H9 (cell line): Measurements from ENCODE around the gene ASTL. TPM values are rescaled to one million over a fixed set of nuclear protein-coding genes. Genes with fewer than 3 reads are reported as not detected.

Experiments used
- DNase-seq: peaks from one replicate; pipeline ENCODE4 v3.0.0-alpha.2; 2017
- H2AFZ ChIP-seq: one replicate; pipeline ENCODE4 v1.6.1; 2013; ENCODE audit warnings: mild to moderate bottlenecking, low read length, control low read depth, moderate library complexity
- H2AK5ac ChIP-seq: 2 replicates; pipeline ENCODE4 v1.6.1; 2013; ENCODE audit warnings: low read length, control low read depth, mixed read lengths; ENCODE audit not compliant: insufficient read length
- H2BK120ac ChIP-seq: one replicate; pipeline ENCODE4 v1.6.1; 2013; ENCODE audit warnings: low read depth, mild to moderate bottlenecking, low read length, control low read depth, inconsistent platforms; ENCODE audit not compliant: poor library complexity, severe bottlenecking
- H2BK12ac ChIP-seq: 2 replicates; pipeline ENCODE4 v1.6.1; 2013; ENCODE audit warnings: low read length, control low read depth, mixed read lengths, low read depth; ENCODE audit not compliant: insufficient read length
- H2BK15ac ChIP-seq: 2 replicates; pipeline ENCODE4 v1.6.1; 2013; ENCODE audit warnings: low read depth, low read length, control low read depth
- H2BK20ac ChIP-seq: one replicate; pipeline ENCODE4 v1.6.1; 2013; ENCODE audit warnings: low read depth, mild to moderate bottlenecking, low read length, control low read depth, inconsistent platforms; ENCODE audit not compliant: poor library complexity, severe bottlenecking
- H2BK5ac ChIP-seq: 2 replicates; pipeline ENCODE4 v1.6.1; 2013; ENCODE audit warnings: low read length, control low read depth, mixed read lengths; ENCODE audit not compliant: insufficient read length
- H3K14ac ChIP-seq: 2 replicates; pipeline ENCODE4 v1.6.1; 2013; ENCODE audit warnings: low read length, control low read depth; ENCODE audit not compliant: insufficient read depth
- H3K18ac ChIP-seq: 2 replicates; pipeline ENCODE4 v1.6.1; 2013; ENCODE audit warnings: low read depth, mild to moderate bottlenecking, mixed read lengths, low read length, control low read depth; ENCODE audit not compliant: insufficient read length
- H3K23ac ChIP-seq: 2 replicates; pipeline ENCODE4 v1.6.1; 2013; ENCODE audit warnings: low read length, control low read depth, mixed read lengths, low read depth; ENCODE audit not compliant: insufficient read length
- H3K23me2 ChIP-seq: 2 replicates; pipeline ENCODE4 v1.6.1; 2013; ENCODE audit warnings: low read depth, mild to moderate bottlenecking, mixed read lengths, low read length, control low read depth; ENCODE audit not compliant: insufficient read length, poor library complexity, severe bottlenecking
- H3K27ac ChIP-seq: 2 replicates; pipeline ENCODE4 v1.5.1; 2013; ENCODE audit warnings: low read length, control low read depth, mixed read lengths, low read depth; ENCODE audit not compliant: insufficient read length
- H3K27me3 ChIP-seq: 2 replicates; pipeline ENCODE4 v1.6.1; 2013; ENCODE audit warnings: low read length, control low read depth, inconsistent platforms; ENCODE audit not compliant: insufficient read depth
- H3K4ac ChIP-seq: 2 replicates; pipeline ENCODE4 v1.6.1; 2013; ENCODE audit warnings: low read depth, mild to moderate bottlenecking, control low read depth, inconsistent platforms, low read length, moderate library complexity
- H3K4me1 ChIP-seq: 2 replicates; pipeline ENCODE4 v1.6.1; 2013; ENCODE audit warnings: low read length, control low read depth, inconsistent platforms; ENCODE audit not compliant: insufficient read depth
- H3K4me2 ChIP-seq: 2 replicates; pipeline ENCODE4 v1.6.1; 2013; ENCODE audit warnings: low read length, control low read depth, mixed read lengths; ENCODE audit not compliant: insufficient read length, insufficient read depth
- H3K56ac ChIP-seq: 2 replicates; pipeline ENCODE4 v1.6.1; 2013; ENCODE audit warnings: low read depth, mild to moderate bottlenecking, mixed read lengths, low read length, control low read depth; ENCODE audit not compliant: insufficient read length
- H3K79me1 ChIP-seq: 2 replicates; pipeline ENCODE4 v1.6.1; 2013; ENCODE audit warnings: low read depth, mild to moderate bottlenecking, moderate library complexity, low read length, control low read depth, inconsistent platforms; ENCODE audit not compliant: insufficient read depth, poor library complexity, severe bottlenecking
- H3K79me2 ChIP-seq: 2 replicates; pipeline ENCODE4 v1.6.1; 2013; ENCODE audit warnings: low read length, control low read depth, inconsistent platforms; ENCODE audit not compliant: insufficient read depth
- H3K9ac ChIP-seq: 2 replicates; pipeline ENCODE4 v1.6.1; 2013; ENCODE audit warnings: low read length, control low read depth, mixed read lengths; ENCODE audit not compliant: insufficient read length; ENCODE audit errors: extremely low read depth
- H3K9me3 ChIP-seq: one replicate; pipeline ENCODE4 v1.6.1; 2013; ENCODE audit warnings: low read depth, low read length, inconsistent platforms; ENCODE audit not compliant: control insufficient read depth
- H3T11ph ChIP-seq: one replicate; pipeline ENCODE4 v1.6.1; 2013; ENCODE audit warnings: mild to moderate bottlenecking, low read length, control low read depth, inconsistent platforms
- H4K20me1 ChIP-seq: one replicate; pipeline ENCODE4 v1.6.1; 2013; ENCODE audit not compliant: control insufficient read depth, insufficient read length, insufficient read depth
- H4K5ac ChIP-seq: 2 replicates; pipeline ENCODE4 v1.6.1; 2013; ENCODE audit warnings: low read depth, mild to moderate bottlenecking, mixed read lengths, low read length, control low read depth; ENCODE audit not compliant: insufficient read length
- H4K8ac ChIP-seq: replicated peaks from 2 replicates; pipeline ENCODE4 v1.6.1; 2013; ENCODE audit warnings: low read length, control low read depth, mixed read lengths, low read depth; ENCODE audit not compliant: insufficient read length
- H4K91ac ChIP-seq: 2 replicates; pipeline ENCODE4 v1.6.1; 2013; ENCODE audit warnings: low read depth, mild to moderate bottlenecking, moderate library complexity, mixed read lengths, low read length, control low read depth; ENCODE audit not compliant: insufficient read length
- H3K27ac Mint-ChIP-seq, 3 experiments: 2 replicates in 2 of 3; 3 replicates in 1 of 3; pipeline ENCODE4 v1.8.0; 2020 to 2021; ENCODE audit warnings: mixed read lengths in 3 of 3, mild to moderate bottlenecking in 1 of 3, moderate library complexity in 1 of 3
- H3K27me3 Mint-ChIP-seq: 2 replicates; pipeline ENCODE4 v1.8.0; 2021; ENCODE audit warnings: low read depth, mild to moderate bottlenecking, moderate library complexity, mixed read lengths
- H3K36me3 Mint-ChIP-seq, 3 experiments: 2 replicates in 2 of 3; 3 replicates in 1 of 3; pipeline ENCODE4 v1.8.0; 2020 to 2021; ENCODE audit warnings: low read depth in 3 of 3, mixed read lengths in 3 of 3; ENCODE audit not compliant: insufficient read depth in 1 of 3
- H3K4me1 Mint-ChIP-seq, 2 experiments: 2 replicates each; pipeline ENCODE4 v1.8.0; 2020; ENCODE audit warnings: mixed read lengths in 2 of 2
- H3K4me3 Mint-ChIP-seq, 2 experiments: 2 replicates in 1 of 2; 3 replicates in 1 of 2; pipeline ENCODE4 v1.8.0; 2020 to 2021; ENCODE audit warnings: mild to moderate bottlenecking in 2 of 2, mixed read lengths in 2 of 2, moderate library complexity in 1 of 2
- H3K9me3 Mint-ChIP-seq, 2 experiments: 2 replicates in 1 of 2; 3 replicates in 1 of 2; pipeline ENCODE4 v1.8.0; 2020; ENCODE audit warnings: mild to moderate bottlenecking in 2 of 2, mixed read lengths in 2 of 2, moderate library complexity in 1 of 2
- CTCF ChIP-seq: fragments of 200-600 bp; sonication (generic); conservative IDR thresholded peaks from 3 replicates; pipeline ENCODE4 v1.8.0; 2021; ENCODE audit warnings: antibody characterized with exemption, mild to moderate bottlenecking
- WGBS: extraction: QIAGEN DNeasy Blood & Tissue Kit; methylation state at CpG from one replicate; pipeline ENCODE4 v1.1.7; 2013; ENCODE audit warnings: missing lambda C conversion rate, low lambda C conversion rate, mixed read lengths; ENCODE audit not compliant: insufficient read length; ENCODE audit errors: extremely low coverage; 5-methylcytosine and 5-hydroxymethylcytosine counted together
- total RNA-seq: library from RNA; stranded (reverse); gene quantifications from 2 replicates; pipeline ENCODE4 v1.2.1, GENCODE V29; 2021

Gene ASTL
- total RNA-seq, 1 experiment from 2014 or later, result 0.81 TPM

- H3K27me3 Mint-ChIP-seq, result peaks cover 13% of the 10 kb centered on the region
- Histone ChIP-seq H2BK5ac (no peak overlapping the region), H4K5ac (no peak overlapping the region), H4K20me1 (no peaks in the 10 kb centered on the region), H3K56ac (no peak overlapping the region), H3K4me2 (no peak overlapping the region), H3K27ac (no peak overlapping the region), H2BK120ac (no peak overlapping the region), H3K23me2 (no peaks in the 10 kb centered on the region), H2AK5ac (no peak overlapping the region), H3K4ac (no peak overlapping the region), H3K27me3 (no peaks in the 10 kb centered on the region), H3K79me1 (no peaks in the 10 kb centered on the region), H3K9ac (no peak overlapping the region), H2AFZ (no peak overlapping the region), H4K8ac (no peak overlapping the region), H3K18ac (no peak overlapping the region), H2BK15ac (no peak overlapping the region), H3T11ph (no peak overlapping the region), H2BK20ac (no peak overlapping the region), H2BK12ac (no peak overlapping the region), H4K91ac (no peak overlapping the region), H3K23ac (no peak overlapping the region), H3K79me2 (no peaks in the 10 kb centered on the region), H3K4me1 (peaks cover 6% of the 10 kb centered on the region; the same call in 1 of the 2 replicates), H3K9me3 (no peaks in the 10 kb centered on the region), H3K14ac (no peak overlapping the region)
- H3K9me3 Mint-ChIP-seq, result peaks cover 9 to 11% of the 10 kb centered on the region in 2 experiments
- no peak overlapping the region for H3K27ac Mint-ChIP-seq
- H3K4me1 Mint-ChIP-seq, result peaks cover 22 to 32% of the 10 kb centered on the region in 2 experiments
- WGBS, result no CpG with 5 or more reads among the region's 3 CpGs
- no peak for TF ChIP-seq CTCF
- DNase-seq, result no peak
- no peak overlapping the region; a peak in 1 of 5 replicates for H3K4me3 Mint-ChIP-seq
- H3K36me3 Mint-ChIP-seq, result peaks cover 5 to 8% (median 7%) of the 10 kb centered on the region in 3 experiments; a peak in 5 of 7 replicates
Observed at GRCh38 chr2:96109361-96109680, 29.0 kb downstream of the ASTL start.
